HG03575 (cell line): Measurements from ENCODE around the gene NEBL.

Experiments used
- ATAC-seq: cut with Tn5 transposase; IDR thresholded peaks from one replicate; pipeline ENCODE4 v1.9.1; 2021; ENCODE audit not compliant: unreplicated experiment, insufficient number of reproducible peaks, low FRiP score; ENCODE audit errors: extremely low read depth

The NEBL gene

GRCh38 chr10:20814116-20814515 is 83.0 kb downstream of the NEBL start:
- no peak for ATAC-seq

GRCh38 chr10:20811131-20811530 is 86.0 kb downstream of the NEBL start:
- ATAC-seq, result no peak

GRCh38 chr10:20809631-20810030 is 87.5 kb downstream of the NEBL start:
- ATAC-seq, result no peak

- ATAC-seq, result no peak
Measured at GRCh38 chr10:20806487-20806886, 90.6 kb downstream of the NEBL start.

GRCh38 chr10:20797290-20797689 is 99.8 kb downstream of the NEBL start:
- ATAC-seq, result no peak

GRCh38 chr10:20795391-20795790 is 101.7 kb downstream of the NEBL start:
- no peak for ATAC-seq

- no peak for ATAC-seq
Measured at GRCh38 chr10:20785174-20785573, 111.9 kb downstream of the NEBL start.

- ATAC-seq, result no peak
Measured at GRCh38 chr10:20778008-20778757, 118.9 kb downstream of the NEBL start.

- no peak for ATAC-seq
Measured at GRCh38 chr10:20776384-20777118, 120.6 kb downstream of the NEBL start.

- no peak for ATAC-seq
Measured at GRCh38 chr10:20771051-20771450, 126.1 kb downstream of the NEBL start.

- ATAC-seq, result no peak
Measured at GRCh38 chr10:20769481-20769880, 127.6 kb downstream of the NEBL start.

GRCh38 chr10:20768843-20769242 is 128.3 kb downstream of the NEBL start:
- no peak for ATAC-seq

GRCh38 chr10:20767028-20767427 is 130.1 kb downstream of the NEBL start:
- no peak for ATAC-seq

- no peak for ATAC-seq
Measured at GRCh38 chr10:20765066-20765465, 132.0 kb downstream of the NEBL start.

GRCh38 chr10:20760460-20760859 is 136.7 kb downstream of the NEBL start:
- no peak for ATAC-seq

- ATAC-seq, result no peak
Measured at GRCh38 chr10:20748551-20748950, 148.6 kb downstream of the NEBL start.

GRCh38 chr10:20747782-20748181 is 149.3 kb downstream of the NEBL start:
- no peak for ATAC-seq

- no peak for ATAC-seq
Measured at GRCh38 chr10:20746856-20747255, 150.3 kb downstream of the NEBL start.

GRCh38 chr10:20745556-20746375 is 151.3 kb downstream of the NEBL start:
- ATAC-seq, result no peak

GRCh38 chr10:20744821-20745220 is 152.3 kb downstream of the NEBL start:
- ATAC-seq, result no peak
